ENCODE measurements around the gene PPRC1. TPM values are rescaled to one million over a fixed set of nuclear protein-coding genes. Genes with fewer than 3 reads are reported as not detected.

Gene PPRC1
- total RNA-seq, 2 experiments from 2014 or later, result 22.0 to 22.9 TPM

DNA sequence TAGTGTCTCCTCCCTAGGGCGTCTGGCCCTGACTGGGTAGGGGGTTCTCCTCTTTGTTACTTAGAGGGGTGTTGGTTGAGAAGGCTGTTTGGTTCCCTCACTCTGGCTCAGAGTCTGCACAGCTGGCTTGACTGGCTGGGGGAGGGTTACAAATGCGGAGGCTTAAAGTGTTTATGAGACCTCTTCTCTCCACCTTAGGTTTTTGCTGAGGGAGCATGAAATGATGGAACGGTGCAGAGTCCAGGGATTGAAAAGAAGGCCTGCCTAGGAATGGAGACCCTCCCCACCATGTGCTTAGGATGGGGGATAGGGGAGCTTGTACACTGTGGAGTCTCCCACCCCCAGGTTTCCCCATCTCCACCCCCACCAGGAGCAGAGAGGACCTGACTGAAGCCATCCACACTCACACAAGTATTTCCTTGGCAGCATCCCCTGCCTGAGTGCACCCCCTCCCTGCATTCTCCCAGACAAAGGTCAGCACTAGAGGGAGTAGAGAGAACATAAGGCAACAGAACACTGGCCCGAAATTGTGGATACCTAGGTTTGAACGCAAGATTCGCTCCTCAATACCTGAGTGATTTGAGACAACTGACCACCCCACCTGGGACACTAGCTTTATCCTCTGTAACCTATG lies 11.0 kb upstream of the PPRC1 start:
- no peaks in the 10 kb centered on the region for H3K27me3 Mint-ChIP-seq
- H3K4me1 Mint-ChIP-seq (ENCODE audit: low read depth), result peaks cover 40% of the 10 kb centered on the region
- ChIA-PET CTCF (interaction anchor here (0.6 to 3.1 kb wide), 2 partner anchors 11 to 13 kb away, joined by 4 to 11 read pairs; partner anchors contain the start of gene PPRC1), POLR2A (interaction anchor here (0.6 to 4.8 kb wide), 8 partner anchors 10 to 802 kb away, joined by 3 to 25 read pairs (median 5); partner anchors contain the start of genes ARMH3, NOLC1, OGA and PPRC1)
- Histone ChIP-seq H3K4me3 (ENCODE audit: low read length) (peak overlapping the region; percentile 74), H3K9me3 (ENCODE audit: control insufficient read depth in 1 of 2, insufficient read depth in 1 of 2, low read length in 2 of 2) (no peaks in the 10 kb centered on the region), H3K36me3 (ENCODE audit: insufficient read depth, low read length) (no peaks in the 10 kb centered on the region), H3K27me3 (ENCODE audit: control insufficient read depth in 1 of 2, insufficient read depth in 2 of 2, low read length in 2 of 2) (no peaks in the 10 kb centered on the region), H3K4me1 (ENCODE audit: insufficient read depth, low read length) (peaks cover 42% of the 10 kb centered on the region), H3K27ac (ENCODE audit: low read depth in 1 of 2, low read length in 2 of 2) (peak overlapping the region; percentile 67 to 96)
- no peaks in the 10 kb centered on the region for H3K9me3 Mint-ChIP-seq
- ATAC-seq (ENCODE audit: poor library complexity) (no peak), DNase-seq (peak in 1 of 14 experiments; percentile 29)
- H3K27ac Mint-ChIP-seq, result peak overlapping the region; percentile 89
- TF ChIP-seq, protein P1, sequence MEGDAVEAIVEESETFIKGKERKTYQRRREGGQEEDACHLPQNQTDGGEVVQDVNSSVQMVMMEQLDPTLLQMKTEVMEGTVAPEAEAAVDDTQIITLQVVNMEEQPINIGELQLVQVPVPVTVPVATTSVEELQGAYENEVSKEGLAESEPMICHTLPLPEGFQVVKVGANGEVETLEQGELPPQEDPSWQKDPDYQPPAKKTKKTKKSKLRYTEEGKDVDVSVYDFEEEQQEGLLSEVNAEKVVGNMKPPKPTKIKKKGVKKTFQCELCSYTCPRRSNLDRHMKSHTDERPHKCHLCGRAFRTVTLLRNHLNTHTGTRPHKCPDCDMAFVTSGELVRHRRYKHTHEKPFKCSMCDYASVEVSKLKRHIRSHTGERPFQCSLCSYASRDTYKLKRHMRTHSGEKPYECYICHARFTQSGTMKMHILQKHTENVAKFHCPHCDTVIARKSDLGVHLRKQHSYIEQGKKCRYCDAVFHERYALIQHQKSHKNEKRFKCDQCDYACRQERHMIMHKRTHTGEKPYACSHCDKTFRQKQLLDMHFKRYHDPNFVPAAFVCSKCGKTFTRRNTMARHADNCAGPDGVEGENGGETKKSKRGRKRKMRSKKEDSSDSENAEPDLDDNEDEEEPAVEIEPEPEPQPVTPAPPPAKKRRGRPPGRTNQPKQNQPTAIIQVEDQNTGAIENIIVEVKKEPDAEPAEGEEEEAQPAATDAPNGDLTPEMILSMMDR (IDR thresholded peaks at IDR 0.05), result no peak
- intact Hi-C loops (cut with DNase I, micrococcal nuclease), result no loop called here
- H3K4me3 Mint-ChIP-seq, result peak overlapping the region; percentile 95
- peaks cover 4% of the 10 kb centered on the region for H3K36me3 Mint-ChIP-seq (ENCODE audit: low read depth)

DNA sequence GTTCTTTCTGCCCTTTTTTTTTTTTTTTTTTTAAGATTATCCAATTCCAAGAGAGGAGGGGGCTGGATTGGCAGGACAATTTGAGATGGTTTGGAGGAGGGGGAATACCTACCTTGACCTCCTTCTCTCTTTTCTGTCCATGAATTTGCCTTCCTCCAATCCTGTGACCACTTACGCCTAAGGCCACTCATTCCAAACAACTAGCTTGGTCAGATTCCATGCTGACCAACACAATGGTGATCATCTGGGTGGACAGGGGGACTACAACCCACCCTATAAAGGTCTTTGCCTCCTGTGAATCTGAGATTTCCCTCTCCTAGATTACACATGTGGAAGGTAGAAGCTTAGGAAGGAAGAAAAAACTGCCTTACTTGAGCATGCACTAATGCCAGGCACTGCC lies 10.4 kb upstream of the PPRC1 start:
- ChIA-PET POLR2A (interaction anchor here (0.6 to 4.8 kb wide), 5 partner anchors 9 to 801 kb away, joined by 3 to 25 read pairs (median 3); partner anchors contain the start of genes NOLC1 and PPRC1), CTCF (interaction anchor here (0.6 to 3.1 kb wide), 4 partner anchors 10 to 97 kb away, joined by 3 to 11 read pairs (median 4); partner anchors contain the start of gene PPRC1)
- Mint-ChIP-seq H3K27me3 (no peaks in the 10 kb centered on the region), H3K4me3 (peak overlapping the region; percentile 95), H3K27ac (peak overlapping the region; percentile 89), H3K36me3 (ENCODE audit: low read depth) (peaks cover 4% of the 10 kb centered on the region), H3K4me1 (ENCODE audit: low read depth) (peaks cover 34% of the 10 kb centered on the region), H3K9me3 (no peaks in the 10 kb centered on the region)
- intact Hi-C loops (cut with DNase I, micrococcal nuclease), result no loop called here
- H3K36me3 ChIP-seq (ENCODE audit: insufficient read depth, low read length), result no peaks in the 10 kb centered on the region
- TF ChIP-seq, protein P1 (IDR thresholded peaks at IDR 0.05), result no peak
- H3K27ac ChIP-seq (ENCODE audit: low read depth in 1 of 2, low read length in 2 of 2), result no peak overlapping the region
- no peaks in the 10 kb centered on the region for H3K27me3 ChIP-seq (ENCODE audit: control insufficient read depth in 1 of 2, insufficient read depth in 2 of 2, low read length in 2 of 2)
- no peak overlapping the region for H3K4me3 ChIP-seq (ENCODE audit: low read length)
- peaks cover 36% of the 10 kb centered on the region for H3K4me1 ChIP-seq (ENCODE audit: insufficient read depth, low read length)
- no peaks in the 10 kb centered on the region for H3K9me3 ChIP-seq (ENCODE audit: control insufficient read depth in 1 of 2, insufficient read depth in 1 of 2, low read length in 2 of 2)
- ATAC-seq (ENCODE audit: poor library complexity) (no peak), DNase-seq (no peak)

DNA sequence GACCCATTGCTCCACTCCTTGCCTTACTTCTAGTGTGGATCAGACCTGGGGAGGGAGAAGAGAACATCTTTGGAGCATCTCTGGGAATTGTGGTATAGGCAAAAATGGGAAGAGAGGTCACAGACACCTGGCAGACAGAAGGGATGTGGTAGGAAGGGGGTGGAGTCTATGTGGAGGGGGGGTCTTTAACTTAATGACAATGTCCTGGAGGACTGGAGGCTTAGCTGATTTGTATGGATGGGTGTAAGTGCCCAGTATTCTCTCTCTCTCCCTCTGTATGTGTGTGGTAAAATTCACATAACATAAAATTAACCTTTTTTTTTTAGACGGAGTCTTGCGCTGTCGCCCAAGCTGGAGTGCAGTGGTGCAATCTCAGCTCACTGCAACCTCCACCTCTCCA lies 9.6 kb upstream of the PPRC1 start:
- no peaks in the 10 kb centered on the region for H3K9me3 Mint-ChIP-seq
- TF ChIP-seq, protein P1 (IDR thresholded peaks at IDR 0.05), result no peak
- H3K4me3 Mint-ChIP-seq, result no peak overlapping the region
- DNase-seq, result no peak
- peaks cover 4% of the 10 kb centered on the region for H3K36me3 Mint-ChIP-seq (ENCODE audit: low read depth)
- H3K4me1 Mint-ChIP-seq (ENCODE audit: low read depth), result peaks cover 26% of the 10 kb centered on the region
- POLR2A ChIA-PET, result interaction anchor here (1.2 to 4.8 kb wide), 3 partner anchors 9 to 337 kb away, joined by 3 to 25 read pairs (median 3); partner anchors contain the start of genes NOLC1 and PPRC1
- Histone ChIP-seq H3K36me3 (ENCODE audit: insufficient read depth, low read length) (no peaks in the 10 kb centered on the region), H3K27me3 (ENCODE audit: control insufficient read depth in 1 of 2, insufficient read depth in 2 of 2, low read length in 2 of 2) (no peaks in the 10 kb centered on the region), H3K4me1 (ENCODE audit: insufficient read depth, low read length) (peaks cover 28% of the 10 kb centered on the region), H3K9me3 (ENCODE audit: control insufficient read depth in 1 of 2, insufficient read depth in 1 of 2, low read length in 2 of 2) (no peaks in the 10 kb centered on the region), H3K4me3 (ENCODE audit: low read length) (no peak overlapping the region), H3K27ac (ENCODE audit: low read depth in 1 of 2, low read length in 2 of 2) (no peak overlapping the region)
- peak overlapping the region; percentile 89 for H3K27ac Mint-ChIP-seq
- no peak for ATAC-seq (ENCODE audit: poor library complexity)
- CTCF ChIA-PET, result interaction anchor here (0.6 to 3.1 kb wide), 3 partner anchors 9 to 97 kb away, joined by 3 to 11 read pairs (median 5); partner anchors contain the start of gene PPRC1
- intact Hi-C loops (cut with DNase I, micrococcal nuclease), result no loop called here
- H3K27me3 Mint-ChIP-seq, result no peaks in the 10 kb centered on the region
